MCF 10A (cell line): Measurements from ENCODE around the gene SOSTDC1. TPM values are rescaled to one million over a fixed set of nuclear protein-coding genes. Genes with fewer than 3 reads are reported as not detected.
"Not testable (repeated sequence)": the region's sequence is repeated elsewhere in the genome, so short reads cannot be mapped to it uniquely, and the experiment has no call there.

Experiments used
- BruUV-seq: library from RNA; stranded (reverse); fragments of 400-500 nt; replicated peaks from 2 replicates; lab custom pipeline; 2021; lab: Mats Ljungman, UMichigan
- CTCF ChIA-PET: fragments of 300-600 bp; sonication (Branson Sonifier 250); formaldehyde crosslinking; extraction: SDS; loops from one replicate; lab custom pipeline; 2021; ENCODE audit warnings: antibody characterized with exemption, inconsistent platforms; lab: Yijun Ruan, JAX
- POLR2A ChIA-PET: fragments of 300-600, 350-650 bp; sonication (Branson Sonifier 250); formaldehyde crosslinking; extraction: SDS; loops from one replicate; lab custom pipeline; 2020; ENCODE audit warnings: antibody characterized with exemption, inconsistent platforms; lab: Yijun Ruan, JAX
- DNase-seq: peaks from one replicate; pipeline ENCODE4 v3.0.0-alpha.2; 2018; ENCODE audit not compliant: unreplicated experiment
- H3K27ac Mint-ChIP-seq: one replicate; pipeline ENCODE4 v1.8.0; 2022; ENCODE audit warnings: mild to moderate bottlenecking, low read depth, mixed read lengths; ENCODE audit not compliant: unreplicated experiment
- H3K27me3 Mint-ChIP-seq: one replicate; pipeline ENCODE4 v1.8.0; 2022; ENCODE audit warnings: mixed read lengths; ENCODE audit not compliant: insufficient read depth, unreplicated experiment
- H3K36me3 Mint-ChIP-seq: one replicate; pipeline ENCODE4 v1.8.0; 2022; ENCODE audit warnings: mild to moderate bottlenecking, moderate library complexity, mixed read lengths; ENCODE audit not compliant: insufficient read depth, unreplicated experiment
- H3K4me1 Mint-ChIP-seq: one replicate; pipeline ENCODE4 v1.8.0; 2022; ENCODE audit warnings: mixed read lengths; ENCODE audit not compliant: insufficient read depth, unreplicated experiment
- H3K4me3 Mint-ChIP-seq: one replicate; pipeline ENCODE4 v1.8.0; 2022; ENCODE audit warnings: mild to moderate bottlenecking, moderate library complexity, mixed read lengths; ENCODE audit not compliant: unreplicated experiment
- H3K9me3 Mint-ChIP-seq: one replicate; pipeline ENCODE4 v1.8.0; 2022; ENCODE audit warnings: mixed read lengths; ENCODE audit not compliant: unreplicated experiment
- CTCF ChIP-seq: fragments of 200-600 bp; IDR thresholded peaks from one replicate; pipeline ENCODE4 v1.8.0; 2022; ENCODE audit warnings: antibody characterized with exemption, mild to moderate bottlenecking; ENCODE audit not compliant: unreplicated experiment
- intact Hi-C: fragments of 100-400 bp; cut with micrococcal nuclease; formaldehyde crosslinking; loops from 2 replicates; pipeline ENCODE4 v1.14.1; 2022
- total RNA-seq: library from RNA; stranded (reverse); gene quantifications from 2 replicates; pipeline ENCODE4 v1.2.3, GENCODE V29; 2022

The SOSTDC1 gene
- total RNA-seq, 1 experiment from 2014 or later: not detected

- H3K4me3 Mint-ChIP-seq: no peak overlapping the region
These were observed 3.1 kb downstream of the SOSTDC1 start for GRCh38 chr7:16462431-16462889.

GRCh38 chr7:16460789-16461493, 4.6 kb downstream of the SOSTDC1 start:
- no peak for DNase-seq
- Mint-ChIP-seq H3K4me1 (no peaks in the 10 kb centered on the region), H3K9me3 (no peaks in the 10 kb centered on the region), H3K27ac (no peak overlapping the region), H3K4me3 (no peak overlapping the region), H3K36me3 (no peaks in the 10 kb centered on the region), H3K27me3 (peaks cover 42% of the 10 kb centered on the region)
- CTCF ChIA-PET: interaction anchor here (0.7 to 1.7 kb wide), 4 partner anchors 10 to 527 kb away, joined by 3 to 7 read pairs (median 4); no protein-coding TSS in a partner anchor
- POLR2A ChIA-PET: no interaction called here
- no peak for TF ChIP-seq CTCF
- no TSS peak for BruUV-seq
- intact Hi-C loops: no loop called here

More at GRCh38 chr7:16462431-16462889, 3.1 kb downstream of the SOSTDC1 start:
- no peaks in the 10 kb centered on the region for H3K36me3 Mint-ChIP-seq
- CTCF ChIA-PET: interaction anchor here (1.0 kb wide), 1 partner anchor 102 kb away, joined by 5 read pairs; no protein-coding TSS in a partner anchor
- POLR2A ChIA-PET: interaction anchor here (0.9 kb wide), 1 partner anchor 26 kb away, joined by 3 read pairs; no protein-coding TSS in a partner anchor
- no peak for TF ChIP-seq CTCF
- peaks cover 53% of the 10 kb centered on the region for H3K27me3 Mint-ChIP-seq
- no peak for DNase-seq
- intact Hi-C loops: no loop called here
- H3K4me1 Mint-ChIP-seq: no peaks in the 10 kb centered on the region
- H3K9me3 Mint-ChIP-seq: no peaks in the 10 kb centered on the region
- no TSS peak for BruUV-seq
- H3K27ac Mint-ChIP-seq: no peak overlapping the region

GRCh38 chr7:16456303-16456702, 9.2 kb downstream of the SOSTDC1 start:
- intact Hi-C loops: not testable (repeated sequence)

GRCh38 chr7:16455591-16455990, 9.9 kb downstream of the SOSTDC1 start:
- DNase-seq: no peak
- no peaks in the 10 kb centered on the region for H3K9me3 Mint-ChIP-seq
- no TSS peak for BruUV-seq
- no peak overlapping the region for H3K4me3 Mint-ChIP-seq
- intact Hi-C loops: no loop called here
- POLR2A ChIA-PET: interaction anchor here (0.6 kb wide), 2 partner anchors 17 to 1132 kb away, joined by 3 read pairs; no protein-coding TSS in a partner anchor
- H3K27ac Mint-ChIP-seq: no peak overlapping the region
- H3K36me3 Mint-ChIP-seq: no peaks in the 10 kb centered on the region
- TF ChIP-seq CTCF: no peak
- CTCF ChIA-PET: interaction anchor here (0.7 to 0.8 kb wide), 2 partner anchors 16 to 1174 kb away, joined by 3 read pairs; no protein-coding TSS in a partner anchor
- H3K4me1 Mint-ChIP-seq: no peaks in the 10 kb centered on the region
- H3K27me3 Mint-ChIP-seq: no peaks in the 10 kb centered on the region

More at GRCh38 chr7:16456303-16456702, 9.2 kb downstream of the SOSTDC1 start:
- BruUV-seq, H3K9me3 Mint-ChIP-seq, H3K4me1 Mint-ChIP-seq, H3K27ac Mint-ChIP-seq, DNase-seq, H3K36me3 Mint-ChIP-seq, H3K27me3 Mint-ChIP-seq, H3K4me3 Mint-ChIP-seq: not testable (repeated sequence)
- CTCF ChIA-PET: interaction anchor here (0.8 to 1.1 kb wide), 2 partner anchors 9 to 15 kb away, joined by 3 to 5 read pairs; no protein-coding TSS in a partner anchor
- POLR2A ChIA-PET: interaction anchor here (0.6 kb wide), 1 partner anchor 1133 kb away, joined by 3 read pairs; no protein-coding TSS in a partner anchor
